ENCODE measurements around the gene PNLIPRP3.

PNLIPRP3 gene

DNA sequence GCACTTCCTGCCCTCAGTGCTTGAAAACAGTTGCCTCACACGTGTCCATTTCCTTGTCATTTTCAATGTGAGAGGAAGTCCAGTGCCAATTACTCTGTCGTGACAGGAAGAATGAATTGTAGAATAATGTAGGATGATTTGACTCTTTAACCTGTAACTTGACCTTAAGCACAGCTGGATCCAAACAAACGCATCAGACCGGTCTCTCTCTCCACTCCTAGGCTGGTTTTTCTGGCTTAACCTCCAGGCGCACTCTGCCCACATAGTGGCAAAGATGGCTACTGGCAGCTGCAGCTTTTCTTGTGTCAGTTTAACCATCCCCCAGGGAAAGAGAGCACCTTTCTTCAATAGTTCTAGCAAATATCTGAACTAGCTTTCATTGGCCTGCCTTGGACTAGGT is 29.4 kb upstream of the PNLIPRP3 start:
- Histone ChIP-seq H3K27me3 (ENCODE audit: insufficient read depth, low read depth, severe bottlenecking) (no peaks in the 10 kb centered on the region), H3K36me3 (no peaks in the 10 kb centered on the region), H3K4me3 (ENCODE audit: low read depth, low read length) (no peak overlapping the region), H3K27ac (no peak overlapping the region), H3K9me3 (ENCODE audit: severe bottlenecking) (no peaks in the 10 kb centered on the region)
- TF ChIP-seq, protein P1, sequence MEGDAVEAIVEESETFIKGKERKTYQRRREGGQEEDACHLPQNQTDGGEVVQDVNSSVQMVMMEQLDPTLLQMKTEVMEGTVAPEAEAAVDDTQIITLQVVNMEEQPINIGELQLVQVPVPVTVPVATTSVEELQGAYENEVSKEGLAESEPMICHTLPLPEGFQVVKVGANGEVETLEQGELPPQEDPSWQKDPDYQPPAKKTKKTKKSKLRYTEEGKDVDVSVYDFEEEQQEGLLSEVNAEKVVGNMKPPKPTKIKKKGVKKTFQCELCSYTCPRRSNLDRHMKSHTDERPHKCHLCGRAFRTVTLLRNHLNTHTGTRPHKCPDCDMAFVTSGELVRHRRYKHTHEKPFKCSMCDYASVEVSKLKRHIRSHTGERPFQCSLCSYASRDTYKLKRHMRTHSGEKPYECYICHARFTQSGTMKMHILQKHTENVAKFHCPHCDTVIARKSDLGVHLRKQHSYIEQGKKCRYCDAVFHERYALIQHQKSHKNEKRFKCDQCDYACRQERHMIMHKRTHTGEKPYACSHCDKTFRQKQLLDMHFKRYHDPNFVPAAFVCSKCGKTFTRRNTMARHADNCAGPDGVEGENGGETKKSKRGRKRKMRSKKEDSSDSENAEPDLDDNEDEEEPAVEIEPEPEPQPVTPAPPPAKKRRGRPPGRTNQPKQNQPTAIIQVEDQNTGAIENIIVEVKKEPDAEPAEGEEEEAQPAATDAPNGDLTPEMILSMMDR (IDR thresholded peaks at IDR 0.05; ENCODE audit: low read depth, low read length), result no peak
- DNase-seq, result no peak

DNA sequence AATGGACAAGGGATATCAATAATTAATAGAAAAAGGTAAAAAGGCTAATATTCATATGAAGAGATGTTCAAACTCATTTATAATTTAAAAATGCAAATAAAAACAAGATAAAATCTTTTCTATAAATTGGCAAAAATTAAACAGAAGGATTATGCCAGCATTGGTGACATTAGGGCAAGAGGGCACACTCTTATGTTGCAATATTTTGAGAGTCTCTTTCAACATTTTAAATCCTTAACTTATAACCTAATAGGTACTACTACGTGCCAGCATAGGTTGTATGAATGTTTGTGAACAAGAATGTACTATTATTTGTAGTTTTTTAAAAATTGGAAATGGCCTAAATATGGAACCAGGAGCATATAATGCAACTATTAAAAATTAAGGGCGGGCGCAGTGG is 24.8 kb upstream of the PNLIPRP3 start:
- H3K27ac ChIP-seq, result no peak overlapping the region
- TF ChIP-seq, protein P1 (IDR thresholded peaks at IDR 0.05; ENCODE audit: low read depth, low read length), result no peak
- no peak for DNase-seq
- H3K36me3 ChIP-seq, result no peaks in the 10 kb centered on the region
- H3K4me3 ChIP-seq (ENCODE audit: low read depth, low read length), result no peak overlapping the region
- no peaks in the 10 kb centered on the region for H3K9me3 ChIP-seq (ENCODE audit: severe bottlenecking)
- H3K27me3 ChIP-seq (ENCODE audit: insufficient read depth, low read depth, severe bottlenecking), result no peaks in the 10 kb centered on the region

DNA sequence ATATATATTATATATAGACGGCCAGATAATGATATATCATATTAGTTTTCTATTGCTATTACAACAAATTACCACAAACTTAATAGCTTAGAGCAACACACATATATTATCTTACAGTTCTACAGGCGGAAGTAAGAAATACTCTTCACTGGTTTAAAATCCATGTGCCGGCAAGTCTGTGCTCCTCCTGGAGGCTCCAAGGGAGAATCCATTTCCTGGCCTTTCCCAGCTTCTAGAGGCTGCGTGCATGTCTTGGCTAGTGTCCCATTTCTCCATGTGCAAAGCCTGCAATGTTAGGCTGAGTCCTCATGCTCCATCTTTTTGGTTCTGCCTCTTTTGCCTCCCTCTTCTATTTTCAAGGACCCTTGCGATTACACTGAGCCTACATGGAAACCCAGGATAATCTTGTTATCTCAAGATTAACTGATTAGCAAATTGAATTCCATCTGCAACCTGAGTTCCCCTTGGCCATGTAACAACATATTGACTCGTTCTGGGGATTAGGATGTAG is 23.9 kb upstream of the PNLIPRP3 start:
- H3K27ac ChIP-seq, result no peak overlapping the region
- H3K36me3 ChIP-seq, result no peaks in the 10 kb centered on the region
- H3K4me3 ChIP-seq (ENCODE audit: low read depth, low read length), result no peak overlapping the region
- TF ChIP-seq, protein P1 (IDR thresholded peaks at IDR 0.05; ENCODE audit: low read depth, low read length), result no peak
- DNase-seq, result peak; percentile 56
- H3K27me3 ChIP-seq (ENCODE audit: insufficient read depth, low read depth, severe bottlenecking), result no peaks in the 10 kb centered on the region
- H3K9me3 ChIP-seq (ENCODE audit: severe bottlenecking), result no peaks in the 10 kb centered on the region

DNA sequence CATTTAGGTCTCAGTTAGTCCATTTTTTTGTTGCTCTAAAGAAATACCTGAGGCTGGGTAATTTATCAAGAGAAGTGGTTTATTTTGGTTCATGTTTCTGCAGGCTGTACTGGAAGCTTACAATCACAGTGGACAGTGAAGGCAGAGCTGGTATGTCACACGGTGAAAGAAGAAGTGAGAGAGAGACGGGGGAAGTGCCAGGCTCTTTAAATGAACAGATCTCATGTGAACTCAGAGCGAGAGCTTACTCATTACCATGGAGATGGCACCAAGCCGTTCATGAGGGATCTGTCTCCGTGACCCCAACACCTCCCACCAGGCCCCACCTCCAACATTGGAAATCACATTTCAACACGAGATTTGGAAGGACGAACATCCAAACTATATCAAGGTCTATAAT is 18.9 kb upstream of the PNLIPRP3 start:
- H3K27ac ChIP-seq, result no peak overlapping the region
- no peaks in the 10 kb centered on the region for H3K9me3 ChIP-seq (ENCODE audit: severe bottlenecking)
- no peaks in the 10 kb centered on the region for H3K27me3 ChIP-seq (ENCODE audit: insufficient read depth, low read depth, severe bottlenecking)
- H3K36me3 ChIP-seq, result no peaks in the 10 kb centered on the region
- DNase-seq, result no peak
- TF ChIP-seq, protein P1 (IDR thresholded peaks at IDR 0.05; ENCODE audit: low read depth, low read length), result no peak
- no peak overlapping the region for H3K4me3 ChIP-seq (ENCODE audit: low read depth, low read length)

DNA sequence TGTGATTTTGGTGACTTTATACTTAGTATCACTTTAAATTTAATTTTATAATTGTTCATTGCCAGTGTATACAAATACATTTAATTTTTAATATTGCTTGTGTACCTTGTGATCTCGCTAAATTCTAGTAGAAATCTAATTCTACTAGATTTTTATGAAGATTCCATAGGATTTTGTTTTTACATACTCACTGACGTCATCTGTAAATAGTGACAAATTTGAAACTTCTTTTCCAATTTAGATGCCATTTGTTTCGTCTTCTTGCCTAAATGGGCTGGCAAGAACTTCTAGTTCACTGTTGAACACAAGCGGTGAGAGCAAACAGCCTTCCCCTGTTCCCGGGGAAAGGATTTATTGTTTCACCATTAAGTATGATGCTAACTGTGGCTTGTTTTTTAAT is 17.3 kb upstream of the PNLIPRP3 start:
- H3K4me3 ChIP-seq (ENCODE audit: low read depth, low read length), result no peak overlapping the region
- TF ChIP-seq, protein P1 (IDR thresholded peaks at IDR 0.05; ENCODE audit: low read depth, low read length), result no peak
- no peak for DNase-seq
- H3K27me3 ChIP-seq (ENCODE audit: insufficient read depth, low read depth, severe bottlenecking), result no peaks in the 10 kb centered on the region
- no peaks in the 10 kb centered on the region for H3K9me3 ChIP-seq (ENCODE audit: severe bottlenecking)
- no peak overlapping the region for H3K27ac ChIP-seq
- H3K36me3 ChIP-seq, result no peaks in the 10 kb centered on the region

DNA sequence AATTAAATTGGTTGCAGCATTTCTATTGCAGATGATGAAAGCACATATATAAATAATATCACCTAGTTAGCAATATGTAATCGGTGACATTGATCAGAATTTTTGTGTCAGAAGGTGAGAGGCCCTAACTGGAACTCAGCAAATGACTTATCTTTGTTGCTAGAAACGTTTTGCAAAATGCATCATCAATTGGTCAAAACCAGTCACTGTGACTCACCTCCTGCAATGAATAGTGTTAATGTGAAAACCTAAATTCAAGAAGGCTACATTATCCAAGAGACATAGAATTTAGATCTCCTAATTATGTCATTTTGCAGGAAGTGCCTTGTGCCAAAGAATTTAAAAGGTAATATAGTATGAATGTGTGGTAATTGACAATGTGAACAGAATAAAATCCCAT is 9.8 kb upstream of the PNLIPRP3 start:
- H3K27ac ChIP-seq, result no peak overlapping the region
- no peak overlapping the region for H3K4me3 ChIP-seq (ENCODE audit: low read depth, low read length)
- no peak for DNase-seq
- TF ChIP-seq, protein P1 (IDR thresholded peaks at IDR 0.05; ENCODE audit: low read depth, low read length), result no peak
- H3K36me3 ChIP-seq, result no peaks in the 10 kb centered on the region
- no peaks in the 10 kb centered on the region for H3K27me3 ChIP-seq (ENCODE audit: insufficient read depth, low read depth, severe bottlenecking)
- no peaks in the 10 kb centered on the region for H3K9me3 ChIP-seq (ENCODE audit: severe bottlenecking)

Data from WERI-Rb-1 (cell line).